ENCODE data around the gene RPA3. TPM values are rescaled to one million over a fixed set of nuclear protein-coding genes. Genes with fewer than 3 reads are reported as not detected.

Gene RPA3
- total RNA-seq, 1 experiment from 2014 or later: 108 TPM

DNA sequence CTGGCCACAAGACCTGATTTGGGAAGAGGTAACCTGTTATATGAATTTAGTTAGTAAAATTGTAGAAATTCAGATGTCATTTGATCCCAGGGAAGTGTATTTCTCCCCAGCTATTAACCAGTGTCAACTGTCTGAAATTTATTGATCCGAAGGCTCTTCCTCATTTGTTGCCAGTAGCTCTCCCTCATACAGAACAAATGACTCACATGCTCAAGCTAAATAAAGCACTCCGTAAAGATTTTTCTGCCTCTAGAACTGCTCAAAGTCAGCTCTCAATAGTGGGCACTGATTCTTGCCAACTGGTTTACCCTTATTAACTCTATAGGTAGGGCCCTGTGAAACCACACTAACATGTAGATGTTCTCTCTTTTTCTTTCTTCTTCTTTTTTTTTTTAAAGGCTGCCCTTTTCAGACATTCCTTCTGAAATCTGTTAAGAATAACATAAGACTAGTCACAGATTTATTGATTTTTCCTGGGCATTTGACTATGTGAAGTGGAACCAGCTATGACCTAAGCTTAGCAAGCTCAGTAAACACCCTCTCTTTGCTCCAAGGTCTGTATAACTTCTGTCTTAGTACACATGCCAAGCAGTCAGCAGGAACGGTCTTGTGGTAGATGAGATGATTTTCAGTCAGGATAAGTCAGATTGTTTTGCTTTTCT is 21.8 kb downstream of the RPA3 start:
- H3K27ac Mint-ChIP-seq: no peak overlapping the region
- Histone ChIP-seq H3K27ac (ENCODE audit: insufficient read length, low read depth, low read length) (no peak overlapping the region), H3K79me2 (ENCODE audit: insufficient read depth, low read length) (no peaks in the 10 kb centered on the region)

More for the DNA sequence above, 21.8 kb downstream of the RPA3 start:
- Histone ChIP-seq H3K9ac (ENCODE audit: extremely low read depth, insufficient read length, low read length) (no peak overlapping the region), H2BK5ac (ENCODE audit: insufficient read length, low read length) (no peak overlapping the region), H3K9me3 (ENCODE audit: control insufficient read depth, low read depth, low read length) (no peaks in the 10 kb centered on the region), H3K23ac (ENCODE audit: insufficient read length, low read depth, low read length) (no peak overlapping the region), H3K18ac (ENCODE audit: insufficient read length, low read depth, low read length) (no peak overlapping the region), H2BK12ac (ENCODE audit: insufficient read length, low read depth, low read length) (no peak overlapping the region), H4K8ac (replicated peaks; ENCODE audit: insufficient read length, low read depth, low read length) (no peak overlapping the region), H3K4me1 (ENCODE audit: insufficient read depth, low read length) (no peaks in the 10 kb centered on the region), H3K23me2 (ENCODE audit: insufficient read length, low read depth, low read length, poor library complexity, severe bottlenecking) (no peaks in the 10 kb centered on the region), H2AK5ac (ENCODE audit: insufficient read length, low read length) (no peak overlapping the region), H3T11ph (ENCODE audit: low read length) (no peak overlapping the region), H4K5ac (ENCODE audit: insufficient read length, low read depth, low read length) (no peak overlapping the region), H3K27me3 (ENCODE audit: insufficient read depth, low read length) (no peaks in the 10 kb centered on the region), H4K91ac (ENCODE audit: insufficient read length, low read depth, low read length) (no peak overlapping the region), H3K79me1 (ENCODE audit: insufficient read depth, low read depth, low read length, poor library complexity, severe bottlenecking) (no peaks in the 10 kb centered on the region), H2BK20ac (ENCODE audit: low read depth, low read length, poor library complexity, severe bottlenecking) (no peak overlapping the region), H3K56ac (ENCODE audit: insufficient read length, low read depth, low read length) (no peak overlapping the region), H3K4ac (ENCODE audit: low read depth, low read length) (no peak overlapping the region), H2BK15ac (ENCODE audit: low read depth, low read length) (no peak overlapping the region), H2AFZ (ENCODE audit: low read length) (no peak overlapping the region), H4K20me1 (ENCODE audit: control insufficient read depth, insufficient read depth, insufficient read length) (no peaks in the 10 kb centered on the region), H3K14ac (ENCODE audit: insufficient read depth, low read length) (no peak overlapping the region), H2BK120ac (ENCODE audit: low read depth, low read length, poor library complexity, severe bottlenecking) (no peak overlapping the region), H3K4me2 (ENCODE audit: insufficient read depth, insufficient read length, low read length) (no peak overlapping the region)
- H3K36me3 Mint-ChIP-seq (ENCODE audit: insufficient read depth in 1 of 3, low read depth in 3 of 3): peaks cover 0 to 6% (median 0%) of the 10 kb centered on the region in 3 experiments; a peak in 4 of 7 replicates
- no peak for DNase-seq
- peaks cover 0 to 2% of the 10 kb centered on the region in 2 experiments; a peak in 1 of 4 replicates for H3K4me1 Mint-ChIP-seq
- no peak overlapping the region for H3K4me3 Mint-ChIP-seq
- WGBS (ENCODE audit: extremely low coverage, insufficient read length, low lambda C conversion rate): no CpG with 5 or more reads among the region's 3 CpGs
- TF ChIP-seq, protein P1, sequence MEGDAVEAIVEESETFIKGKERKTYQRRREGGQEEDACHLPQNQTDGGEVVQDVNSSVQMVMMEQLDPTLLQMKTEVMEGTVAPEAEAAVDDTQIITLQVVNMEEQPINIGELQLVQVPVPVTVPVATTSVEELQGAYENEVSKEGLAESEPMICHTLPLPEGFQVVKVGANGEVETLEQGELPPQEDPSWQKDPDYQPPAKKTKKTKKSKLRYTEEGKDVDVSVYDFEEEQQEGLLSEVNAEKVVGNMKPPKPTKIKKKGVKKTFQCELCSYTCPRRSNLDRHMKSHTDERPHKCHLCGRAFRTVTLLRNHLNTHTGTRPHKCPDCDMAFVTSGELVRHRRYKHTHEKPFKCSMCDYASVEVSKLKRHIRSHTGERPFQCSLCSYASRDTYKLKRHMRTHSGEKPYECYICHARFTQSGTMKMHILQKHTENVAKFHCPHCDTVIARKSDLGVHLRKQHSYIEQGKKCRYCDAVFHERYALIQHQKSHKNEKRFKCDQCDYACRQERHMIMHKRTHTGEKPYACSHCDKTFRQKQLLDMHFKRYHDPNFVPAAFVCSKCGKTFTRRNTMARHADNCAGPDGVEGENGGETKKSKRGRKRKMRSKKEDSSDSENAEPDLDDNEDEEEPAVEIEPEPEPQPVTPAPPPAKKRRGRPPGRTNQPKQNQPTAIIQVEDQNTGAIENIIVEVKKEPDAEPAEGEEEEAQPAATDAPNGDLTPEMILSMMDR (conservative IDR thresholded peaks at IDR 0.05): no peak
- H3K9me3 Mint-ChIP-seq: no peaks in the 10 kb centered on the region; a peak in 1 of 5 replicates
- H3K27me3 Mint-ChIP-seq (ENCODE audit: low read depth): no peaks in the 10 kb centered on the region
